H1 (cell line): ENCODE data around the gene KIN. TPM values are rescaled to one million over a fixed set of nuclear protein-coding genes. Genes with fewer than 3 reads are reported as not detected.

ENCODE experiments used
- CTCF ChIA-PET: fragments of 300-600 bp; sonication (Branson Sonifier 250); formaldehyde crosslinking; loops from one replicate; lab custom pipeline; 2021; ENCODE audit not compliant: partially characterized antibody; lab: Charles Lee
- POLR2A ChIA-PET: fragments of 300-600 bp; sonication (Branson Sonifier 250); formaldehyde crosslinking; loops from one replicate; lab custom pipeline; 2021; ENCODE audit warnings: inconsistent platforms; ENCODE audit not compliant: partially characterized antibody; lab: Charles Lee
- DNase-seq, 2 experiments: peaks; one replicate each; pipeline versions ENCODE4 v3.0.0 to v3.0.0-alpha.2; 2010 to 2022; ENCODE audit warnings: low spot score in 2 of 2, low read depth in 1 of 2, mixed read lengths in 1 of 2
- FAIRE-seq: peaks from 2 replicates; lab custom pipeline; 2011; peaks lifted over from hg19 to GRCh38; lab: Jason Lieb, UNC
- H2AFZ ChIP-seq: 2 replicates; pipeline ENCODE4 v1.8.1; 2012; ENCODE audit warnings: low read length, inconsistent platforms
- H2AK5ac ChIP-seq: 2 replicates; pipeline ENCODE4 v1.6.1; 2013; ENCODE audit warnings: low read depth, low read length
- H2BK120ac ChIP-seq: replicated peaks from 2 replicates; pipeline ENCODE3; 2013; ENCODE audit warnings: low read depth, low read length, inconsistent platforms
- H2BK12ac ChIP-seq: 2 replicates; pipeline ENCODE4 v1.6.1; 2013; ENCODE audit warnings: low read depth, low read length
- H2BK15ac ChIP-seq: 2 replicates; pipeline ENCODE4 v1.6.1; 2013; ENCODE audit warnings: low read length
- H2BK20ac ChIP-seq: 2 replicates; pipeline ENCODE4 v1.6.1; 2013; ENCODE audit warnings: low read length
- H2BK5ac ChIP-seq: 2 replicates; pipeline ENCODE4 v1.6.1; 2013; ENCODE audit warnings: low read depth, low read length
- H3K14ac ChIP-seq: 2 replicates; pipeline ENCODE4 v1.6.1; 2013; ENCODE audit warnings: inconsistent platforms; ENCODE audit not compliant: insufficient read length
- H3K18ac ChIP-seq: 2 replicates; pipeline ENCODE4 v1.6.1; 2013; ENCODE audit warnings: low read length; ENCODE audit errors: extremely low read depth
- H3K23ac ChIP-seq: 2 replicates; pipeline ENCODE4 v1.6.1; 2013; ENCODE audit warnings: inconsistent platforms; ENCODE audit not compliant: insufficient read length
- H3K23me2 ChIP-seq: 2 replicates; pipeline ENCODE4 v1.6.1; 2013; ENCODE audit warnings: low read depth, low read length
- H3K27ac ChIP-seq: 2 replicates; pipeline ENCODE4 v1.6.1; 2011; ENCODE audit warnings: low read depth, low read length, inconsistent platforms
- H3K27me3 ChIP-seq, 4 experiments: replicated peaks in 1 of 4; 1 replicate in 1 of 4; 2 replicates in 3 of 4; pipeline versions ENCODE4 v1.6.1 to v1.8.1; 2011 to 2013; ENCODE audit warnings: low read length in 3 of 4, mild to moderate bottlenecking in 3 of 4, inconsistent platforms in 2 of 4, mixed read lengths in 2 of 4, moderate library complexity in 1 of 4; ENCODE audit not compliant: control insufficient read depth in 3 of 4, insufficient read depth in 3 of 4; ENCODE audit errors: extremely low read depth in 1 of 4
- H3K36me3 ChIP-seq, 4 experiments: 2 replicates each; pipeline versions ENCODE4 v1.6.1 to v1.8.1; 2011 to 2013; ENCODE audit warnings: mild to moderate bottlenecking in 4 of 4, low read length in 3 of 4, moderate library complexity in 2 of 4, control low read depth in 1 of 4, inconsistent platforms in 1 of 4; ENCODE audit not compliant: insufficient read depth in 4 of 4, control insufficient read depth in 2 of 4
- H3K4ac ChIP-seq: replicated peaks from 2 replicates; pipeline ENCODE3; 2013; ENCODE audit warnings: low read length, low read depth, mixed read lengths, inconsistent platforms; ENCODE audit not compliant: insufficient read length
- H3K4me1 ChIP-seq, 4 experiments: replicated peaks in 1 of 4; 1 replicate in 1 of 4; 2 replicates in 3 of 4; pipeline versions ENCODE4 v1.6.1 to v1.8.1; 2011 to 2013; ENCODE audit warnings: low read length in 3 of 4, inconsistent platforms in 2 of 4, mixed read lengths in 1 of 4; ENCODE audit not compliant: insufficient read depth in 4 of 4, control insufficient read depth in 3 of 4
- H3K4me2 ChIP-seq, 2 experiments: 2 replicates each; pipeline versions ENCODE4 v1.6.1 to v1.8.1; 2011 to 2013; ENCODE audit warnings: low read depth in 2 of 2, low read length in 2 of 2, control low read depth in 1 of 2, inconsistent platforms in 1 of 2, mild to moderate bottlenecking in 1 of 2; ENCODE audit not compliant: insufficient read depth in 1 of 2
- H3K4me3 ChIP-seq, 4 experiments: fragments of 200-600, 300-600 bp in 1 of 4; sonication (generic), shearing (Covaris generic), sonication (Bioruptor Twin) in 1 of 4; 2 replicates each; pipeline versions ENCODE4 v1.5.1 to v1.8.1; 2011 to 2016; ENCODE audit warnings: low read length in 4 of 4, low read depth in 3 of 4, control low read depth in 2 of 4, inconsistent platforms in 2 of 4, mild to moderate bottlenecking in 2 of 4, mixed read lengths in 1 of 4, moderate library complexity in 1 of 4; ENCODE audit not compliant: insufficient read depth in 2 of 4; ENCODE audit errors: extremely low read depth in 1 of 4
- H3K56ac ChIP-seq: replicated peaks from 2 replicates; pipeline ENCODE3; 2013; ENCODE audit warnings: low read depth, mild to moderate bottlenecking, mixed read lengths, low read length, inconsistent platforms; ENCODE audit not compliant: insufficient read length
- H3K79me1 ChIP-seq: 2 replicates; pipeline ENCODE4 v1.6.1; 2013; ENCODE audit warnings: low read depth, low read length, control low read depth
- H3K79me2 ChIP-seq, 2 experiments: 2 replicates each; pipeline versions ENCODE4 v1.6.1 to v1.8.1; 2012 to 2013; ENCODE audit warnings: low read length in 2 of 2, mild to moderate bottlenecking in 2 of 2, inconsistent platforms in 1 of 2; ENCODE audit not compliant: insufficient read depth in 2 of 2, control insufficient read depth in 1 of 2
- H3K9ac ChIP-seq, 4 experiments: replicated peaks in 1 of 4; 1 replicate in 1 of 4; 2 replicates in 3 of 4; pipeline versions ENCODE4 v1.6.1 to v1.8.1; 2011 to 2013; ENCODE audit warnings: low read depth in 3 of 4, low read length in 3 of 4, control low read depth in 2 of 4, mild to moderate bottlenecking in 2 of 4, moderate library complexity in 2 of 4, inconsistent platforms in 1 of 4; ENCODE audit errors: extremely low read depth in 1 of 4
- H3K9me3 ChIP-seq, 2 experiments: 2 replicates each; pipeline versions ENCODE4 v1.6.1 to v1.8.1; 2012 to 2013; ENCODE audit warnings: mild to moderate bottlenecking in 2 of 2, moderate library complexity in 2 of 2, control low read depth in 1 of 2, inconsistent platforms in 1 of 2, low read depth in 1 of 2, low read length in 1 of 2, mixed read lengths in 1 of 2; ENCODE audit not compliant: insufficient read depth in 2 of 2
- H4K20me1 ChIP-seq, 2 experiments: replicated peaks in 1 of 2; 2 replicates each; pipeline versions ENCODE3 to v1.8.1; 2011 to 2013; ENCODE audit warnings: inconsistent platforms in 2 of 2, low read length in 2 of 2, mild to moderate bottlenecking in 1 of 2; ENCODE audit not compliant: insufficient read depth in 2 of 2, control insufficient read depth in 1 of 2
- H4K5ac ChIP-seq: 2 replicates; pipeline ENCODE4 v1.6.1; 2013; ENCODE audit warnings: low read length, low read depth, mixed read lengths, inconsistent platforms; ENCODE audit not compliant: insufficient read length
- H4K8ac ChIP-seq: 2 replicates; pipeline ENCODE4 v1.8.0; 2013; ENCODE audit warnings: mild to moderate bottlenecking, moderate library complexity, low read length, inconsistent platforms; ENCODE audit not compliant: insufficient read depth; ENCODE audit errors: extremely low read depth
- H4K91ac ChIP-seq: replicated peaks from 2 replicates; pipeline ENCODE3; 2013; ENCODE audit warnings: low read length, mixed read lengths, inconsistent platforms; ENCODE audit not compliant: insufficient read length
- ASH2L ChIP-seq: fragments of 200-600, 300-600 bp; sonication (generic); IDR thresholded peaks from one replicate; pipeline ENCODE4 v1.7.1; 2017; ENCODE audit warnings: low read length
- BCL11A ChIP-seq, 2 experiments: IDR thresholded peaks; one replicate each; pipeline ENCODE4 v1.6.1; 2011; ENCODE audit warnings: low read depth in 2 of 2, low read length in 2 of 2, mild to moderate bottlenecking in 2 of 2
- CHD2 ChIP-seq: IDR thresholded peaks from 2 replicates; pipeline ENCODE4 v1.6.1; 2012; ENCODE audit warnings: low read length, improper control_type of control experiment
- EP300 ChIP-seq, 2 experiments: IDR thresholded peaks; 1 replicate in 1 of 2; 2 replicates in 1 of 2; pipeline ENCODE4 v1.6.1; 2011 to 2012; ENCODE audit warnings: low read depth in 2 of 2, low read length in 2 of 2, mild to moderate bottlenecking in 2 of 2, borderline replicate concordance in 1 of 2, inconsistent platforms in 1 of 2, moderate library complexity in 1 of 2
- KDM4A ChIP-seq: IDR thresholded peaks from one replicate; pipeline ENCODE4 v1.7.1; 2012; ENCODE audit warnings: low read depth, mild to moderate bottlenecking, moderate library complexity, low read length, inconsistent platforms; ENCODE audit not compliant: severe bottlenecking
- MAFK ChIP-seq: IDR thresholded peaks from 2 replicates; pipeline ENCODE4 v1.6.1; 2012; ENCODE audit warnings: low read depth, mild to moderate bottlenecking, improper control_type of control experiment, low read length
- TBP ChIP-seq: IDR thresholded peaks from 2 replicates; pipeline ENCODE4 v1.6.1; 2011; ENCODE audit warnings: low read depth, low read length, improper control_type of control experiment
- ZNF274 ChIP-seq: IDR thresholded peaks from 2 replicates; pipeline ENCODE4 v1.7.0; 2012; ENCODE audit warnings: low read length, borderline replicate concordance; ENCODE audit errors: extremely low read depth
- WGBS, 2 experiments: shearing (Covaris generic) in 1 of 2; methylation state at CpG; one replicate each; pipeline versions ENCODE4 v1.1.6 to v1.1.7; 2013 to 2015; ENCODE audit warnings: low lambda C conversion rate in 2 of 2, mixed read lengths in 2 of 2, inconsistent platforms in 1 of 2, low coverage in 1 of 2, missing lambda C conversion rate in 1 of 2; ENCODE audit not compliant: insufficient replicate concordance in 2 of 2, insufficient coverage in 1 of 2, insufficient read length in 1 of 2; ENCODE audit errors: extremely low coverage in 1 of 2, missing lambda C conversion rate in 1 of 2; 5-methylcytosine and 5-hydroxymethylcytosine counted together
- polyA plus RNA-seq, 7 experiments: library from polyadenylated mRNA; depleted of rRNA in 3 of 7; stranded (reverse) in 5 of 7; unstranded in 2 of 7; fragments of >200 nt in 5 of 7; fragments of 200-250 nt in 2 of 7; gene quantifications; 1 replicate in 5 of 7; 2 replicates in 1 of 7; 4 replicates in 1 of 7; pipeline versions ENCODE4 v1.2.1 to v1.2.3, GENCODE V29; 2011 to 2013; ENCODE audit warnings: missing spikeins in 2 of 7, mixed read lengths in 2 of 7
- total RNA-seq: library from RNA; stranded (reverse); fragmentation: NEBNext Ultra II Directional; extraction: Animal tissue kit (Norgen Biotek cat#: 25700); gene quantifications from 2 replicates; pipeline ENCODE4 v1.2.1, GENCODE V29; 2021
- TF ChIP-seq, protein P1 (sequence below), 3 experiments: IDR thresholded peaks; 1 replicate in 2 of 3; 2 replicates in 1 of 3; pipeline versions ENCODE4 v1.5.1 to v1.6.1; 2011; ENCODE audit warnings: low read length in 3 of 3, mild to moderate bottlenecking in 3 of 3, inconsistent platforms in 2 of 3, low read depth in 1 of 3, moderate library complexity in 1 of 3; ENCODE audit not compliant: insufficient read depth in 1 of 3; ENCODE audit errors: control extremely low read depth in 1 of 3

The KIN gene
- total and polyA plus RNA-seq, 2 of the 8 experiments (the other 6 are each of a cell fraction or from before 2014, with no cell fraction given), result 3.7 to 16.5 TPM

DNA sequence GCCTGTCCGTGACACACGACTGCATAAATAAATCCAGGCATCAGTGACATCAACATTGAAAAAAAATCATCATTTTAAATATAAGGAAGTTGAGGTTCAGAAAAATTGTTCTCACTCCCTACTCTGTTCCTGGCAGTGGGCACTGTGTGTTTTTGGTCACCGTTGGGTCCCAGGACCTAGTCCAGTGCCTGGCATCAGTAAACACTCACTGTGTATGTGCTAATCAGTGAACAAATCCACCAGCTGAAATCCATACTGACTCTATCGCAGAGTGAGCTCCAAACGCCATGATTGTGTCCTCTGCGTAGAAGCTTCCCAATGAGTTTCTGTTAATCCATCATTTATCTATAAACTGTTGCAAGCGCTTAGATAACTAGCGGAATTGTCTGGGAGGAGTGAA is 43.5 kb downstream of the KIN start:
- H3K36me3 ChIP-seq, result no peaks in the 10 kb centered on the region
- H3K9ac ChIP-seq, result no peak overlapping the region
- H2BK5ac ChIP-seq, result no peak overlapping the region
- WGBS, 2 experiments, result 87% methylated on average over 8 of the region's 8 CpGs; no CpG with 5 or more reads in 1 of the 2 experiments
- H2BK12ac ChIP-seq, result no peak overlapping the region
- no peak overlapping the region for H2AK5ac ChIP-seq
- no peaks in the 10 kb centered on the region for H3K27me3 ChIP-seq
- no peak overlapping the region for H4K8ac ChIP-seq
- H2BK15ac ChIP-seq, result no peak overlapping the region
- peak overlapping the region; percentile 17 for H3K23ac ChIP-seq
- CTCF ChIA-PET, result interaction anchor here (0.6 to 1.9 kb wide), 2 partner anchors 9 kb away, joined by 3 to 6 read pairs; no protein-coding TSS in a partner anchor
- FAIRE-seq, result no peak
- H3K9me3 ChIP-seq, result no peaks in the 10 kb centered on the region
- H4K20me1 ChIP-seq, result no peaks in the 10 kb centered on the region
- H3K79me2 ChIP-seq, result no peaks in the 10 kb centered on the region
- H3K4ac ChIP-seq, result no peak overlapping the region
- H2AFZ ChIP-seq, result no peak overlapping the region
- no peak overlapping the region for H2BK20ac ChIP-seq
- no peaks in the 10 kb centered on the region for H3K23me2 ChIP-seq
- H4K91ac ChIP-seq, result no peak overlapping the region
- H3K4me3 ChIP-seq, result no peak overlapping the region
- H3K4me1 ChIP-seq, result no peaks in the 10 kb centered on the region
- H3K27ac ChIP-seq, result no peak overlapping the region
- H3K14ac ChIP-seq, result no peak overlapping the region
- no peak overlapping the region for H4K5ac ChIP-seq
- no peak for DNase-seq
- no peak overlapping the region for H2BK120ac ChIP-seq
- H3K79me1 ChIP-seq, result no peaks in the 10 kb centered on the region
- no peak overlapping the region for H3K18ac ChIP-seq
- no peak for TF ChIP-seq CHD2
- TF ChIP-seq BCL11A (IDR thresholded peaks at IDR 0.05; ENCODE audit: low read depth in 2 of 2, low read length in 2 of 2), result no peak
- no peak for TF ChIP-seq ASH2L
- TF ChIP-seq EP300 (IDR thresholded peaks at IDR 0.05; ENCODE audit: borderline replicate concordance in 1 of 2, low read depth in 2 of 2, low read length in 2 of 2), result no peak
- no peak for TF ChIP-seq MAFK
- no peak for TF ChIP-seq ZNF274
- TF ChIP-seq KDM4A, result no peak
- TF ChIP-seq, protein P1, sequence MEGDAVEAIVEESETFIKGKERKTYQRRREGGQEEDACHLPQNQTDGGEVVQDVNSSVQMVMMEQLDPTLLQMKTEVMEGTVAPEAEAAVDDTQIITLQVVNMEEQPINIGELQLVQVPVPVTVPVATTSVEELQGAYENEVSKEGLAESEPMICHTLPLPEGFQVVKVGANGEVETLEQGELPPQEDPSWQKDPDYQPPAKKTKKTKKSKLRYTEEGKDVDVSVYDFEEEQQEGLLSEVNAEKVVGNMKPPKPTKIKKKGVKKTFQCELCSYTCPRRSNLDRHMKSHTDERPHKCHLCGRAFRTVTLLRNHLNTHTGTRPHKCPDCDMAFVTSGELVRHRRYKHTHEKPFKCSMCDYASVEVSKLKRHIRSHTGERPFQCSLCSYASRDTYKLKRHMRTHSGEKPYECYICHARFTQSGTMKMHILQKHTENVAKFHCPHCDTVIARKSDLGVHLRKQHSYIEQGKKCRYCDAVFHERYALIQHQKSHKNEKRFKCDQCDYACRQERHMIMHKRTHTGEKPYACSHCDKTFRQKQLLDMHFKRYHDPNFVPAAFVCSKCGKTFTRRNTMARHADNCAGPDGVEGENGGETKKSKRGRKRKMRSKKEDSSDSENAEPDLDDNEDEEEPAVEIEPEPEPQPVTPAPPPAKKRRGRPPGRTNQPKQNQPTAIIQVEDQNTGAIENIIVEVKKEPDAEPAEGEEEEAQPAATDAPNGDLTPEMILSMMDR (IDR thresholded peaks at IDR 0.05; ENCODE audit: control extremely low read depth in 1 of 3, insufficient read depth in 1 of 3, low read depth in 1 of 3, low read length in 3 of 3), result no peak
- no peak for TF ChIP-seq TBP
- no peak overlapping the region for H3K4me2 ChIP-seq
- H3K56ac ChIP-seq, result no peak overlapping the region
- POLR2A ChIA-PET, result no interaction called here
